Upper lobe of left lung (tissue), 6 donors: ENCODE results near the gene WASF3. TPM values are rescaled to one million over a fixed set of nuclear protein-coding genes. Genes with fewer than 3 reads are reported as not detected.

Experiments
- ATAC-seq, 2 donors: fragments of 200-7000 bp; cut with Tn5 transposase; one replicate each; pipeline ENCODE4 v1.9.1; 2022; ENCODE audit warnings: mild to moderate bottlenecking in 2 of 2, moderate library complexity in 2 of 2; ENCODE audit not compliant: low FRiP score in 2 of 2
- DNase-seq, 2 donors: peaks; one replicate each; pipeline ENCODE4 v3.0.0-alpha.2; 2019 to 2020
- H3K27ac ChIP-seq, 4 donors: fragments of 200-600 bp; sonication (generic); one replicate each; pipeline ENCODE4 v1.5.1; 2016 to 2019
- H3K27me3 ChIP-seq, 4 donors: fragments of 200-600 bp; sonication (generic); one replicate each; pipeline ENCODE4 v1.5.1; 2017 to 2019
- H3K36me3 ChIP-seq, 4 donors: fragments of 200-600 bp; sonication (generic); one replicate each; pipeline ENCODE4 v1.5.1; 2016 to 2019
- H3K4me1 ChIP-seq, 4 donors: fragments of 200-600 bp; sonication (generic); one replicate each; pipeline ENCODE4 v1.5.1; 2018 to 2019
- H3K4me3 ChIP-seq, 4 donors: fragments of 200-600 bp; sonication (generic); one replicate each; pipeline ENCODE4 v1.5.1; 2017 to 2019; ENCODE audit warnings: mild to moderate bottlenecking in 2 of 4, moderate library complexity in 1 of 4
- H3K9me3 ChIP-seq, 4 donors: fragments of 200-600 bp; sonication (generic); one replicate each; pipeline ENCODE4 v1.5.1; 2018 to 2019
- EP300 ChIP-seq, 4 donors: sonication (generic); formaldehyde crosslinking; IDR thresholded peaks; one replicate each; pipeline ENCODE4 v1.5.1; 2017; ENCODE audit warnings: antibody characterized with exemption in 4 of 4, control low read depth in 2 of 4
- POLR2A ChIP-seq, 4 donors: fragments of 450-650 bp; IDR thresholded peaks; one replicate each; pipeline ENCODE4 v1.5.1; 2016 to 2017; ENCODE audit warnings: antibody characterized with exemption in 4 of 4, mild to moderate bottlenecking in 2 of 4
- POLR2AphosphoS5 ChIP-seq, 2 donors: sonication (generic); formaldehyde crosslinking; IDR thresholded peaks; one replicate each; pipeline ENCODE4 v1.5.1; 2017; ENCODE audit warnings: antibody characterized with exemption in 2 of 2
- WGBS, 2 donors: methylation state at CpG; one replicate each; pipeline ENCODE4 v1.1.5; 2017 to 2018; 5-methylcytosine and 5-hydroxymethylcytosine counted together
- total RNA-seq, 6 donors: library from RNA; depleted of rRNA in 4 of 6; stranded (reverse); fragments of >200 nt in 4 of 6; gene quantifications; one replicate each; pipeline versions ENCODE4 v1.1.0 to v1.2.1, GENCODE V29; 2016 to 2021
- TF ChIP-seq, protein P1 (sequence below), 6 experiments: fragments of 450-650 bp in 4 of 6; fragments of 200-600 bp in 2 of 6; sonication (generic) in 2 of 6; IDR thresholded peaks; one replicate each; pipeline ENCODE4 v1.5.1; 2016 to 2019; ENCODE audit warnings: antibody characterized with exemption in 6 of 6
- donor health status: DM: no; HTN: no; CAD: no; lungs with moderate emphysema.
- donor health status: DM: no; HTN: yes; CAD: no; lungs with severe emphysema.

Gene WASF3
- total RNA-seq, 6 donors from 2014 or later, result 12.6 to 23.0 (median 20.2) TPM

DNA sequence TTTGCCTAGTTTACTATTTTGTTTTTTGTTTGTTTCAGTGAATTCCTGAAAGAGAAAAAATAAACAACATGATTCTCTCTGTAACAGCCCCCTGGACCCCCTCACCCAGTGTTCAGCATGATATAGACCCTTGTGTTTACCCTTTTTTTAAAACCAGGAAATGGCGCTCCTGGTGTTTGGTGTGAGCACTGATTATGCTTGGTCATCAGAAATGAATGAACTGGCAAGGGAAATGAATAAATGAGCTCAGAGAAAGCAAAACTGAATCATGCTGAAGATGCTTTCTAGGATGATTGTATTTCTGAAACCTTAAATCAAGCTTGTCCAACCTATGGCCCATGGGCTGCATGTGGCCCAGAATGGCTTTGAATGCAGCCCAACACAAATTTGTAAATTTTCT lies 22.1 kb downstream of the WASF3 start:
- Histone ChIP-seq H3K4me1 (no peaks in the 10 kb centered on the region), H3K27me3 (no peaks in the 10 kb centered on the region), H3K4me3 (no peak overlapping the region), H3K27ac (no peak overlapping the region), H3K9me3 (no peaks in the 10 kb centered on the region), H3K36me3 (no peaks in the 10 kb centered on the region)
- TF ChIP-seq POLR2AphosphoS5 (IDR thresholded peaks at IDR 0.05), result no peak
- TF ChIP-seq, protein P1, sequence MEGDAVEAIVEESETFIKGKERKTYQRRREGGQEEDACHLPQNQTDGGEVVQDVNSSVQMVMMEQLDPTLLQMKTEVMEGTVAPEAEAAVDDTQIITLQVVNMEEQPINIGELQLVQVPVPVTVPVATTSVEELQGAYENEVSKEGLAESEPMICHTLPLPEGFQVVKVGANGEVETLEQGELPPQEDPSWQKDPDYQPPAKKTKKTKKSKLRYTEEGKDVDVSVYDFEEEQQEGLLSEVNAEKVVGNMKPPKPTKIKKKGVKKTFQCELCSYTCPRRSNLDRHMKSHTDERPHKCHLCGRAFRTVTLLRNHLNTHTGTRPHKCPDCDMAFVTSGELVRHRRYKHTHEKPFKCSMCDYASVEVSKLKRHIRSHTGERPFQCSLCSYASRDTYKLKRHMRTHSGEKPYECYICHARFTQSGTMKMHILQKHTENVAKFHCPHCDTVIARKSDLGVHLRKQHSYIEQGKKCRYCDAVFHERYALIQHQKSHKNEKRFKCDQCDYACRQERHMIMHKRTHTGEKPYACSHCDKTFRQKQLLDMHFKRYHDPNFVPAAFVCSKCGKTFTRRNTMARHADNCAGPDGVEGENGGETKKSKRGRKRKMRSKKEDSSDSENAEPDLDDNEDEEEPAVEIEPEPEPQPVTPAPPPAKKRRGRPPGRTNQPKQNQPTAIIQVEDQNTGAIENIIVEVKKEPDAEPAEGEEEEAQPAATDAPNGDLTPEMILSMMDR (IDR thresholded peaks at IDR 0.05), result no peak
- TF ChIP-seq EP300 (IDR thresholded peaks at IDR 0.05), result no peak
- TF ChIP-seq POLR2A (IDR thresholded peaks at IDR 0.05), result no peak
- DNase-seq (no peak), ATAC-seq (no peak)
- WGBS, 2 donors, result 90 to 100% methylated on average over 1 of the region's 1 CpG

DNA sequence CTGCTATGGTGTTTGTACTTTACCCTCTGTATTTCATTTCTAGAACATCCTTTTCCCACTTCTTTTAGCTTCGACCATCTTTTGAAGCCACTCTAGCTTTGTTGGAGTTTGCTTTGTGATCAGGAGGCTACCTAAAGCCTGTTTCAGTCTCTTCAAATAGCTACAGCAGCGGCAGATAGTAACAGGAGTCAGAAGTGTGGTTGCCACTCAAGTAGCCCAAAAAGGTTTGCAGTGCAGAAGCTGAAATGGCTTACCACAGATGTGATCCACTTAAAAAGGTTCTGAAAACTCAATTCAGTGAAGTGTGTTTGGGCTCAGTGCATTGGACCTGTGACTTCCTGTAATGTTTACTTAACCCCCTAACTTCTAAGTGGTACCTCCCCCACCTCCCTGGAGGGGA lies 26.2 kb downstream of the WASF3 start:
- Histone ChIP-seq H3K36me3 (no peaks in the 10 kb centered on the region), H3K4me1 (no peaks in the 10 kb centered on the region), H3K4me3 (no peak overlapping the region), H3K9me3 (no peaks in the 10 kb centered on the region), H3K27me3 (no peaks in the 10 kb centered on the region), H3K27ac (no peak overlapping the region)
- DNase-seq, result no peak
- ATAC-seq, result no peak
- 62 to 63% methylated on average over 2 of the region's 2 CpGs for WGBS, 2 donors
- TF ChIP-seq POLR2A (IDR thresholded peaks at IDR 0.05) (no peak), POLR2AphosphoS5 (IDR thresholded peaks at IDR 0.05) (no peak), EP300 (IDR thresholded peaks at IDR 0.05) (no peak)
- TF ChIP-seq, protein P1 (IDR thresholded peaks at IDR 0.05), result no peak

DNA sequence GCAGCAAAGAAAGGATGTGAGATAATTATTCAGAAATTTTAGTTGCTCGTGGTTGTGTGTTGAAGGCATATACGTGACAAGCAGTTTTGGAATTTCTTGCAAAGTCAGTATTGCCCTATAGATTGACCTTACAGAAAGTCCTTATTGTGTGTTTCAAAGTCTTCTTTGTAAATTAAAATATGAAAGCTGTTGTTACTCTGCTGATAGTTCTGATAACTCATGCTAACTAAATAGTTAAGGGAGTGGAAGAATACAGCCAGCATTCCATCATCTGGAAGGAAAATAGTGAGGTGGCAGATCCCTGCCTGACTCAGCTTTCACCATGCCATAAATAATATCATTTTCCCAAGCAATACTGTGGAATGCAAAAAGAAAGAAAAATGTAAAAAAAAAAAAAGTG lies 27.2 kb downstream of the WASF3 start:
- no peak for DNase-seq
- H3K4me1 ChIP-seq, result no peaks in the 10 kb centered on the region
- TF ChIP-seq, protein P1 (IDR thresholded peaks at IDR 0.05), result no peak
- WGBS, 2 donors, result 72 to 79% methylated on average over 2 of the region's 2 CpGs
- H3K27ac ChIP-seq, result no peak overlapping the region
- H3K36me3 ChIP-seq, result no peaks in the 10 kb centered on the region
- peak in 1 of 2 donors; percentile 28 for ATAC-seq
- H3K27me3 ChIP-seq, result no peaks in the 10 kb centered on the region
- no peak overlapping the region for H3K4me3 ChIP-seq
- no peaks in the 10 kb centered on the region for H3K9me3 ChIP-seq

DNA sequence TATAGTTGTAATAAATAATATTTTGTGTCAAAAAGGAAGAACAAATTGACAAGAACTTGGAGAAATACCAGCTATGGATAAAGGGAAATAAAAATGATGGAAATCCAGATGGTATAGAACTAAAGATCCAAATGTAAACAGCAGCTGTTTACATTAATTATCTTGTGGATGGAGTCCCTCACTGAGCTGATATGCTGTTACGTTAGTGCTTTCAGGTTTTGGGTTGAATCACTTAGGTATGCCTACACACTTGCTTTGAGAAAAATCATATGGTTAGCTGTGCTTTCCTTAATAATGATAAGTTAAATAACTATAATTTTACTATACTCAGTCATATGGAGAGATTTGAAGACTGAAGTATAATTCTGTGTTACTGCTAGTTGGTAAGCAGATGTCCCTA lies 27.7 kb downstream of the WASF3 start:
- TF ChIP-seq POLR2A (IDR thresholded peaks at IDR 0.05) (no peak), POLR2AphosphoS5 (IDR thresholded peaks at IDR 0.05) (no peak), EP300 (IDR thresholded peaks at IDR 0.05) (no peak)
- TF ChIP-seq, protein P1 (IDR thresholded peaks at IDR 0.05), result no peak
- Histone ChIP-seq H3K4me1 (no peaks in the 10 kb centered on the region), H3K36me3 (no peaks in the 10 kb centered on the region), H3K27ac (no peak overlapping the region), H3K4me3 (no peak overlapping the region), H3K9me3 (no peaks in the 10 kb centered on the region), H3K27me3 (no peaks in the 10 kb centered on the region)
- 76 to 82% methylated on average over 1 of the region's 1 CpG for WGBS, 2 donors
- ATAC-seq, result no peak
- DNase-seq, result no peak

DNA sequence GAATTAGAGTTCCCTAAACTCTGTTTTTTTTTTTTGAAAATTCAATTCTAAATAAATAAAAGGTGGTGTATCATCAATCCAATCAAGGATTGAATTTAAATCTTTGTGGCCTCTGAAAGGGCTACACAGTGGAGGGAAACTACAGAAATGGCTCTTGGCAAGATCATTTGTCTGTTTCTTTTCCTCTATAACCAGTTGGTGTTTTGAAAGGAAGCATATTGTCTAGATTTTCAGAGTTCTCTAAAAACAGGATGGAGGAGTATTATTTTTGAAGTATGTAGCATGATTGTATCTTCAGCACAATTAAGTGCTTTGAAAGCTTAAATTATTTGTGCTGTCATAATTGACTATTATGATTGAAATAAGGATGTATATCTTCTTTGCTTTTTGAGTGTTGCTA lies 29.8 kb downstream of the WASF3 start:
- Histone ChIP-seq H3K27me3 (no peaks in the 10 kb centered on the region), H3K27ac (no peak overlapping the region), H3K36me3 (no peaks in the 10 kb centered on the region), H3K4me3 (no peak overlapping the region), H3K9me3 (no peaks in the 10 kb centered on the region), H3K4me1 (no peaks in the 10 kb centered on the region)
- no peak for DNase-seq
- no peak for TF ChIP-seq EP300 (IDR thresholded peaks at IDR 0.05)
- no peak for TF ChIP-seq POLR2A (IDR thresholded peaks at IDR 0.05)
- TF ChIP-seq, protein P1 (IDR thresholded peaks at IDR 0.05), result no peak
- no peak for TF ChIP-seq POLR2AphosphoS5 (IDR thresholded peaks at IDR 0.05)
- no peak for ATAC-seq
